ENCODE measurements around the gene THAP2. TPM values are rescaled to one million over a fixed set of nuclear protein-coding genes. Genes with fewer than 3 reads are reported as not detected.
"Not testable (repeated sequence)": the region's sequence is repeated elsewhere in the genome, so short reads cannot be mapped to it uniquely, and the experiment has no call there.

The THAP2 gene
- total and polyA plus RNA-seq, 4 donors, result 2.7 to 10.5 (median 4.1) TPM

GRCh38 chr12:71694099-71694820 is 30.2 kb downstream of the THAP2 start:
- Histone ChIP-seq H3K4me3 (no peak overlapping the region), H3K4me1 (ENCODE audit: control insufficient read depth in 5 of 5, insufficient read depth in 5 of 5, low read length in 5 of 5) (peaks cover 0 to 8% (median under 1%) of the 10 kb centered on the region in 5 donors), H3K36me3 (ENCODE audit: control insufficient read depth in 4 of 4, insufficient read depth in 4 of 4, low read length in 4 of 4) (peaks cover 7 to 22% (median 11%) of the 10 kb centered on the region in 4 donors), H3K9me3 (ENCODE audit: control insufficient read depth in 4 of 4, insufficient read depth in 3 of 4, low read length in 3 of 4) (no peaks in the 10 kb centered on the region), H3K27ac (ENCODE audit: low read depth in 1 of 2, low read length in 1 of 2) (peak overlapping the region in 1 of 2 donors; percentile 68), H3K9ac (ENCODE audit: insufficient read depth in 1 of 2, low read length in 2 of 2) (no peak overlapping the region), H3K27me3 (ENCODE audit: control insufficient read depth in 3 of 3, insufficient read depth in 3 of 3, low read length in 2 of 3) (no peaks in the 10 kb centered on the region)
- DNase-seq, result no peak
- no peak for ATAC-seq (ENCODE audit: insufficient read depth, low FRiP score)
- TF ChIP-seq, protein P1, sequence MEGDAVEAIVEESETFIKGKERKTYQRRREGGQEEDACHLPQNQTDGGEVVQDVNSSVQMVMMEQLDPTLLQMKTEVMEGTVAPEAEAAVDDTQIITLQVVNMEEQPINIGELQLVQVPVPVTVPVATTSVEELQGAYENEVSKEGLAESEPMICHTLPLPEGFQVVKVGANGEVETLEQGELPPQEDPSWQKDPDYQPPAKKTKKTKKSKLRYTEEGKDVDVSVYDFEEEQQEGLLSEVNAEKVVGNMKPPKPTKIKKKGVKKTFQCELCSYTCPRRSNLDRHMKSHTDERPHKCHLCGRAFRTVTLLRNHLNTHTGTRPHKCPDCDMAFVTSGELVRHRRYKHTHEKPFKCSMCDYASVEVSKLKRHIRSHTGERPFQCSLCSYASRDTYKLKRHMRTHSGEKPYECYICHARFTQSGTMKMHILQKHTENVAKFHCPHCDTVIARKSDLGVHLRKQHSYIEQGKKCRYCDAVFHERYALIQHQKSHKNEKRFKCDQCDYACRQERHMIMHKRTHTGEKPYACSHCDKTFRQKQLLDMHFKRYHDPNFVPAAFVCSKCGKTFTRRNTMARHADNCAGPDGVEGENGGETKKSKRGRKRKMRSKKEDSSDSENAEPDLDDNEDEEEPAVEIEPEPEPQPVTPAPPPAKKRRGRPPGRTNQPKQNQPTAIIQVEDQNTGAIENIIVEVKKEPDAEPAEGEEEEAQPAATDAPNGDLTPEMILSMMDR (IDR thresholded peaks at IDR 0.05; ENCODE audit: control extremely low read depth, extremely low read depth), result no peak
- WGBS, 2 donors, result 89 to 100% methylated on average over 1 of the region's 1 CpG

GRCh38 chr12:71695782-71696181 is 31.7 kb downstream of the THAP2 start:
- Histone ChIP-seq H3K4me1 (ENCODE audit: control insufficient read depth in 5 of 5, insufficient read depth in 5 of 5, low read length in 5 of 5) (peaks cover 0 to 8% (median 0%) of the 10 kb centered on the region in 5 donors), H3K4me3 (no peak overlapping the region), H3K9me3 (ENCODE audit: control insufficient read depth in 4 of 4, insufficient read depth in 3 of 4, low read length in 3 of 4) (no peaks in the 10 kb centered on the region), H3K27ac (ENCODE audit: low read depth in 1 of 2, low read length in 1 of 2) (no peak overlapping the region), H3K36me3 (ENCODE audit: control insufficient read depth in 4 of 4, insufficient read depth in 4 of 4, low read length in 4 of 4) (peaks cover 10 to 23% (median 19%) of the 10 kb centered on the region in 4 donors), H3K27me3 (ENCODE audit: control insufficient read depth in 3 of 3, insufficient read depth in 3 of 3, low read length in 2 of 3) (no peaks in the 10 kb centered on the region), H3K9ac (ENCODE audit: insufficient read depth in 1 of 2, low read length in 2 of 2) (no peak overlapping the region)
- ATAC-seq (ENCODE audit: insufficient read depth, low FRiP score) (no peak), DNase-seq (no peak)
- 92 to 97% methylated on average over 1 of the region's 1 CpG for WGBS, 2 donors
- TF ChIP-seq, protein P1 (IDR thresholded peaks at IDR 0.05; ENCODE audit: control extremely low read depth, extremely low read depth), result no peak

GRCh38 chr12:71702181-71702580 is 38.1 kb downstream of the THAP2 start:
- not testable (repeated sequence) for H3K4me3 ChIP-seq; H3K27me3 ChIP-seq (ENCODE audit: control insufficient read depth in 3 of 3, insufficient read depth in 3 of 3, low read length in 2 of 3); H3K9ac ChIP-seq (ENCODE audit: insufficient read depth in 1 of 2, low read length in 2 of 2); H3K4me1 ChIP-seq (ENCODE audit: control insufficient read depth in 5 of 5, insufficient read depth in 5 of 5, low read length in 5 of 5); H3K27ac ChIP-seq (ENCODE audit: low read depth in 1 of 2, low read length in 1 of 2); H3K9me3 ChIP-seq (ENCODE audit: control insufficient read depth in 4 of 4, insufficient read depth in 3 of 4, low read length in 3 of 4); DNase-seq; ATAC-seq (ENCODE audit: insufficient read depth, low FRiP score)
- 96 to 97% methylated on average over 8 of the region's 8 CpGs for WGBS, 2 donors
- H3K36me3 ChIP-seq (ENCODE audit: control insufficient read depth in 4 of 4, insufficient read depth in 4 of 4, low read length in 4 of 4), result peaks cover 9 to 23% (median 20%) of the 10 kb centered on the region in 4 donors

- Histone ChIP-seq H3K9ac (ENCODE audit: insufficient read depth in 1 of 2, low read length in 2 of 2) (no peak overlapping the region), H3K27ac (ENCODE audit: low read depth in 1 of 2, low read length in 1 of 2) (no peak overlapping the region), H3K9me3 (ENCODE audit: control insufficient read depth in 4 of 4, insufficient read depth in 3 of 4, low read length in 3 of 4) (no peaks in the 10 kb centered on the region), H3K36me3 (ENCODE audit: control insufficient read depth in 4 of 4, insufficient read depth in 4 of 4, low read length in 4 of 4) (peaks cover 7 to 23% (median 17%) of the 10 kb centered on the region in 4 donors), H3K27me3 (ENCODE audit: control insufficient read depth in 3 of 3, insufficient read depth in 3 of 3, low read length in 2 of 3) (no peaks in the 10 kb centered on the region), H3K4me3 (no peak overlapping the region), H3K4me1 (ENCODE audit: control insufficient read depth in 5 of 5, insufficient read depth in 5 of 5, low read length in 5 of 5) (no peaks in the 10 kb centered on the region)
- TF ChIP-seq, protein P1 (IDR thresholded peaks at IDR 0.05; ENCODE audit: control extremely low read depth, extremely low read depth), result no peak
- DNase-seq (no peak), ATAC-seq (ENCODE audit: insufficient read depth, low FRiP score) (no peak)
- 97 to 100% methylated on average over 5 of the region's 5 CpGs for WGBS, 2 donors
These were observed 38.5 kb downstream of the THAP2 start for GRCh38 chr12:71702590-71702989.
